Ovary (tissue), 9 donors: ENCODE results near the gene UBXN4. TPM values are rescaled to one million over a fixed set of nuclear protein-coding genes. Genes with fewer than 3 reads are reported as not detected.

Experiments
- DNase-seq, 5 donors: peaks; one replicate each; pipeline ENCODE4 v3.0.0-alpha.2; 2019 to 2020
- H3K27ac ChIP-seq, 2 donors: fragments of 200-600 bp; one replicate each; pipeline versions ENCODE4 v1.5.1 to v1.8.0; 2019 to 2022
- H3K27me3 ChIP-seq: fragments of 200-600 bp; one replicate; pipeline ENCODE4 v1.8.0; 2022
- H3K36me3 ChIP-seq: fragments of 200-600 bp; sonication (generic); one replicate; pipeline ENCODE4 v1.5.1; 2019
- H3K4me1 ChIP-seq: one replicate; pipeline ENCODE4 v1.8.1; 2013; ENCODE audit warnings: mild to moderate bottlenecking, moderate library complexity; ENCODE audit not compliant: insufficient read depth
- H3K4me3 ChIP-seq: fragments of 200-600 bp; sonication (generic); one replicate; pipeline ENCODE4 v1.5.1; 2017
- H3K9me3 ChIP-seq, 2 donors: fragments of 200-600 bp in 1 of 2; sonication (generic) in 1 of 2; one replicate each; pipeline versions ENCODE4 v1.5.1 to v1.8.1; 2013 to 2019; ENCODE audit warnings: mild to moderate bottlenecking in 1 of 2, moderate library complexity in 1 of 2
- EP300 ChIP-seq: sonication (generic); formaldehyde crosslinking; IDR thresholded peaks from one replicate; pipeline ENCODE4 v1.6.1; 2017; ENCODE audit warnings: antibody characterized with exemption
- POLR2A ChIP-seq: fragments of 450-650 bp; IDR thresholded peaks from one replicate; pipeline ENCODE4 v1.6.1; 2017; ENCODE audit warnings: antibody characterized with exemption, mild to moderate bottlenecking, moderate library complexity
- WGBS, 3 donors: extraction: QIAGEN DNeasy Blood & Tissue Kit in 1 of 3; methylation state at CpG; one replicate each; pipeline versions ENCODE4 v1.1.5 to v1.1.7; 2013 to 2017; 5-methylcytosine and 5-hydroxymethylcytosine counted together
- intact Hi-C, 4 donors: fragments of 100-400 bp; cut with DNase I; formaldehyde crosslinking; loops; one replicate each; pipeline versions ENCODE4 v1.11.0 to v1.15.1; 2022 to 2023
- polyA plus RNA-seq, 2 donors: library from polyadenylated mRNA; stranded (reverse); fragments of 200-250 nt in 1 of 2; fragments of 350-450 nt in 1 of 2; fragmentation: Illumina TruSeq in 1 of 2; extraction: RNeasy Lipid Tissue Mini Kit (QIAGEN cat#74804) in 1 of 2; gene quantifications; one replicate each; pipeline ENCODE4 v1.2.3, GENCODE V29; 2013 to 2014
- small RNA-seq: library from RNA; depleted of rRNA; stranded (forward); fragments of <200 nt; gene quantifications from one replicate; pipeline ENCODE3, GENCODE V24; 2016
- total RNA-seq, 7 donors: library from RNA; depleted of rRNA in 2 of 7; stranded (reverse); fragments of >200 nt in 2 of 7; fragmentation: NEBNext Ultra II Directional in 3 of 7; extraction: Animal tissue kit (Norgen Biotek cat#: 25700) in 3 of 7; gene quantifications; one replicate each; pipeline versions ENCODE4 v1.1.0 to v1.2.4, GENCODE V29; 2016 to 2023
- TF ChIP-seq, protein P1 (sequence below), 3 donors: fragments of 450-650 bp in 2 of 3; fragments of 200-600 bp in 1 of 3; IDR thresholded peaks; one replicate each; pipeline versions ENCODE4 v1.5.1 to v1.8.0; 2016 to 2022; ENCODE audit warnings: antibody characterized with exemption in 3 of 3, mild to moderate bottlenecking in 1 of 3
- donor health status: DM: no; HTN: no; CAD: no; lungs with moderate emphysema.
- donor health status: DM: no; HTN: no; CAD: no.
- donor health status: Bipolar disorder and iron deficiency.
- donor health status: DM: yes; HTN: yes; CAD: no.
- donor health status: DM: no; HTN: no; CAD: no.
- donor health status: DM: yes; HTN: yes; CAD: no.

UBXN4 gene
- total and polyA plus RNA-seq, 9 donors, result 46.6 to 101 (median 82.0) TPM

DNA sequence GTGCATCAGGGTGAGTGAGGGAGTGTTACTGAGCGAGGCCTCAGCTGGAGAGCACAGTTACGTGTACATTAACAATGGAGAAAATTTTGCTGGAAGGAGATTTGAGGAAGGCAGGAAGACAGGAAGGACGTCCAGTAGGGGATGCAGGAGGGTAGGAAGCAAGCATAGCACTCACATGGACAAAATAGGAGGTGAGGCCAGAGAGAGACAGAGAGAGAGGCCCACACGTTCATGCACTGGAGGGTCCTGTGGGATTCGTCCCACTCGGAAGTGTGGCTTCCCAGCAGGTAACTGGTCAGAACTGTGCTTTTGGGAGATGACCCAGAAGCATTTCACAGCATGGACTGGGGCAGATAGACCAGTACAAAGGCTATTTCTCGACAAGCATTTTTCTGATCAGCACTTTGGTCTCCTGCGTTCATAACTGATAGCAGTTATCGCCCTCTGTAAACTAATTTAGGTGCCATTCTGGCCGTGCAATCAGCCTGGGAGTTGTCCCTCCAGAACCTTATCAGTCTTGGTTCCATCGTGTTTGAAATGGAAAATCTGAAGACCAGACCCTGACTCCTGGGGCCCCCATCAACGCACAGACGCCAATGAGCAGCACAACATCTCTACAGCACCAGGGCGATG, 89.6 kb downstream of the UBXN4 start:
- WGBS, 3 donors, result 79 to 83% (median 82%) methylated on average over 14 of the region's 14 CpGs
- H3K27me3 ChIP-seq, result no peaks in the 10 kb centered on the region
- intact Hi-C loops, result no loop called here
- H3K4me1 ChIP-seq, result no peaks in the 10 kb centered on the region
- DNase-seq, result no peak
- H3K36me3 ChIP-seq, result no peaks in the 10 kb centered on the region
- H3K9me3 ChIP-seq, result no peaks in the 10 kb centered on the region
- TF ChIP-seq, protein P1, sequence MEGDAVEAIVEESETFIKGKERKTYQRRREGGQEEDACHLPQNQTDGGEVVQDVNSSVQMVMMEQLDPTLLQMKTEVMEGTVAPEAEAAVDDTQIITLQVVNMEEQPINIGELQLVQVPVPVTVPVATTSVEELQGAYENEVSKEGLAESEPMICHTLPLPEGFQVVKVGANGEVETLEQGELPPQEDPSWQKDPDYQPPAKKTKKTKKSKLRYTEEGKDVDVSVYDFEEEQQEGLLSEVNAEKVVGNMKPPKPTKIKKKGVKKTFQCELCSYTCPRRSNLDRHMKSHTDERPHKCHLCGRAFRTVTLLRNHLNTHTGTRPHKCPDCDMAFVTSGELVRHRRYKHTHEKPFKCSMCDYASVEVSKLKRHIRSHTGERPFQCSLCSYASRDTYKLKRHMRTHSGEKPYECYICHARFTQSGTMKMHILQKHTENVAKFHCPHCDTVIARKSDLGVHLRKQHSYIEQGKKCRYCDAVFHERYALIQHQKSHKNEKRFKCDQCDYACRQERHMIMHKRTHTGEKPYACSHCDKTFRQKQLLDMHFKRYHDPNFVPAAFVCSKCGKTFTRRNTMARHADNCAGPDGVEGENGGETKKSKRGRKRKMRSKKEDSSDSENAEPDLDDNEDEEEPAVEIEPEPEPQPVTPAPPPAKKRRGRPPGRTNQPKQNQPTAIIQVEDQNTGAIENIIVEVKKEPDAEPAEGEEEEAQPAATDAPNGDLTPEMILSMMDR (IDR thresholded peaks at IDR 0.05), result no peak
- no peak overlapping the region for H3K27ac ChIP-seq
- no peak overlapping the region for H3K4me3 ChIP-seq

DNA sequence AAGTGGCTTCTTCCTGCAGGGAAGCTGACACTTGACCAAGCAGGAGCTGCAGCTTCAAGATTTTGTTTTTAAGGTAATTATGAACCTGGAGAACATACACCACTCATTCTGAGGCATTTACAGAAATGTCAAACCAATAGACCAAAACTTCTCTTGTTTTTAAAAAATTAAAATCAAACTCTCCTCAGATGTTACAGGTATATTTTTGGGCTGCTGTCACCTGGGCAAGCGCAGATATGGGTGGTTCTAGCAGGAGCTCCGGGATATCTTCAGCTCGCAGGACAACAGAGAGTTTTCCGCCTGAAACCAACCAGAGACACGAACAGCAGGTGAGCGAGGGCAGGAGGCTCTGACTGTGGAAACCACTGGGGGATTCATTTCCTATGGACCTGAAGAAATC, 91.2 kb downstream of the UBXN4 start:
- no peak for DNase-seq
- Histone ChIP-seq H3K9me3 (no peaks in the 10 kb centered on the region), H3K4me1 (no peaks in the 10 kb centered on the region), H3K36me3 (no peaks in the 10 kb centered on the region), H3K4me3 (no peak overlapping the region), H3K27ac (no peak overlapping the region), H3K27me3 (no peaks in the 10 kb centered on the region)
- WGBS, 3 donors, result 89 to 95% (median 89%) methylated on average over 6 of the region's 6 CpGs
- intact Hi-C loops, result no loop called here
- TF ChIP-seq, protein P1 (IDR thresholded peaks at IDR 0.05), result no peak
- TF ChIP-seq POLR2A (no peak), EP300 (no peak)

Small RNAs within 50 kb of the gene (small RNA-seq; reads per million reads assigned to genes)
- not detected for gene RF00019

Other genes with a start within 250 kb of the UBXN4 start
- gene ZRANB3, start 210.6 kb upstream of the UBXN4 start, total RNA-seq, result 10 to 100 TPM in 1 of 7 donors, 1 to 10 TPM in 6; 4.6 to 11.4 (median 8.7) TPM
- 1 to 10 TPM; 2.6 to 3.7 TPM for gene ZRANB3, start 210.6 kb upstream of the UBXN4 start, polyA plus RNA-seq
- 10 to 100 TPM; 12.0 to 31.6 (median 19.0) TPM for gene R3HDM1, start 210.4 kb upstream of the UBXN4 start, total RNA-seq
- 10 to 100 TPM in 1 of 2 donors, 1 to 10 TPM in 1; 8.9 to 34.4 TPM for gene R3HDM1, start 210.4 kb upstream of the UBXN4 start, polyA plus RNA-seq
- gene LCT, start 95.3 kb downstream of the UBXN4 start, total RNA-seq, result under 1 TPM in 1 of 7 donors, not detected in 6; 0.12 TPM
- gene LCT, start 95.3 kb downstream of the UBXN4 start, polyA plus RNA-seq, result not detected
- 10 to 100 TPM in 5 of 7 donors, 1 to 10 TPM in 2; 7.2 to 20.1 (median 15.4) TPM for gene MCM6, start 134.6 kb downstream of the UBXN4 start, total RNA-seq
- gene MCM6, start 134.6 kb downstream of the UBXN4 start, polyA plus RNA-seq, result 10 to 100 TPM; 10.4 to 19.4 TPM
- 10 to 100 TPM; 58.9 to 79.5 (median 69.7) TPM for gene DARS1, start 243.8 kb downstream of the UBXN4 start, total RNA-seq
- 10 to 100 TPM; 55.2 to 70.7 TPM for gene DARS1, start 243.8 kb downstream of the UBXN4 start, polyA plus RNA-seq